ENCODE measurements around the gene OTULINL. TPM values are rescaled to one million over a fixed set of nuclear protein-coding genes. Genes with fewer than 3 reads are reported as not detected.
"Not testable (repeated sequence)": the region's sequence is repeated elsewhere in the genome, so short reads cannot be mapped to it uniquely, and the experiment has no call there.

OTULINL gene
- polyA plus RNA-seq (ENCODE audit: insufficient read length) = 3.4 TPM

GRCh38 chr5:14581106-14581890, at the start of gene OTULINL:
Gene OTULINL (plus strand): TSS chr5:14581792. CDS start chr5:14581895, 103 bp downstream.
- DNase-seq = peak; percentile 86

GRCh38 chr5:14532180-14532579, 49.4 kb upstream of the OTULINL start:
- no peak for DNase-seq

GRCh38 chr5:14534773-14535172, 46.8 kb upstream of the OTULINL start:
- peak; percentile 11 for DNase-seq

- DNase-seq = peak; percentile 31
These were observed 36.3 kb upstream of the OTULINL start for GRCh38 chr5:14545308-14545707.

- DNase-seq = no peak
These were observed 35.7 kb upstream of the OTULINL start for GRCh38 chr5:14545862-14546261.

GRCh38 chr5:14547666-14548065, 33.9 kb upstream of the OTULINL start:
- DNase-seq = no peak

- no peak for DNase-seq
These were observed 30.4 kb upstream of the OTULINL start for GRCh38 chr5:14551211-14551610.

- no peak for DNase-seq
These were observed 29.6 kb upstream of the OTULINL start for GRCh38 chr5:14552017-14552416.

- DNase-seq = not testable (repeated sequence)
These were observed 27.3 kb upstream of the OTULINL start for GRCh38 chr5:14554288-14554687.

- DNase-seq = no peak
These were observed 25.6 kb upstream of the OTULINL start for GRCh38 chr5:14556015-14556414.

GRCh38 chr5:14557203-14557770, 24.3 kb upstream of the OTULINL start:
- DNase-seq = peak; percentile 13

- DNase-seq = no peak
These were observed 23.7 kb upstream of the OTULINL start for GRCh38 chr5:14557791-14558415.

GRCh38 chr5:14560091-14560595, 21.4 kb upstream of the OTULINL start:
- DNase-seq = no peak

- no peak for DNase-seq
These were observed 19.9 kb upstream of the OTULINL start for GRCh38 chr5:14561741-14562140.

GRCh38 chr5:14568333-14568732, 13.3 kb upstream of the OTULINL start:
- DNase-seq = no peak

GRCh38 chr5:14569948-14570691, 11.5 kb upstream of the OTULINL start:
- no peak for DNase-seq

GRCh38 chr5:14571901-14572300, 9.7 kb upstream of the OTULINL start:
- no peak for DNase-seq

GRCh38 chr5:14572385-14572784, 9.2 kb upstream of the OTULINL start:
- no peak for DNase-seq

- DNase-seq = no peak
These were observed 8.8 kb upstream of the OTULINL start for GRCh38 chr5:14572836-14573235.

- no peak for DNase-seq
These were observed 7.5 kb upstream of the OTULINL start for GRCh38 chr5:14574096-14574495.

- DNase-seq = peak; percentile 34
These were observed 6.6 kb upstream of the OTULINL start for GRCh38 chr5:14574891-14575508.

- DNase-seq = no peak
These were observed 5.4 kb upstream of the OTULINL start for GRCh38 chr5:14576206-14576605.
